GM18520 (cell line): Measurements from ENCODE around the gene TENT4A.

ENCODE experiments used
- ATAC-seq: cut with Tn5 transposase; IDR thresholded peaks from one replicate; pipeline ENCODE4 v1.9.1; 2021; ENCODE audit not compliant: unreplicated experiment

TENT4A gene

GRCh38 chr5:6717247-6717646, 4.0 kb downstream of the TENT4A start:
- ATAC-seq, result no peak

GRCh38 chr5:6717687-6718086, 4.5 kb downstream of the TENT4A start:
- no peak for ATAC-seq

GRCh38 chr5:6718161-6718681, 5.0 kb downstream of the TENT4A start:
- no peak for ATAC-seq

GRCh38 chr5:6718718-6719117, 5.5 kb downstream of the TENT4A start:
- no peak for ATAC-seq

GRCh38 chr5:6719417-6719816, 6.2 kb downstream of the TENT4A start:
- no peak for ATAC-seq

- no peak for ATAC-seq
Observed at GRCh38 chr5:6719896-6720560, 6.8 kb downstream of the TENT4A start.

- ATAC-seq, result no peak
Observed at GRCh38 chr5:6720561-6720921, 7.3 kb downstream of the TENT4A start.

GRCh38 chr5:6721442-6721841, 8.2 kb downstream of the TENT4A start:
- no peak for ATAC-seq

GRCh38 chr5:6722015-6722414, 8.8 kb downstream of the TENT4A start:
- ATAC-seq, result no peak

- no peak for ATAC-seq
Observed at GRCh38 chr5:6723122-6723815, 10.0 kb downstream of the TENT4A start.

- ATAC-seq, result no peak
Observed at GRCh38 chr5:6723816-6724300, 10.6 kb downstream of the TENT4A start.

GRCh38 chr5:6724321-6724929, 11.2 kb downstream of the TENT4A start:
- no peak for ATAC-seq

GRCh38 chr5:6725421-6725820, 12.2 kb downstream of the TENT4A start:
- ATAC-seq, result no peak

- ATAC-seq, result no peak
Observed at GRCh38 chr5:6726006-6726405, 12.8 kb downstream of the TENT4A start.

GRCh38 chr5:6727231-6727630, 14.0 kb downstream of the TENT4A start:
- no peak for ATAC-seq

GRCh38 chr5:6728011-6728794, 15.0 kb downstream of the TENT4A start:
- peak; percentile 96 for ATAC-seq

- no peak for ATAC-seq
Observed at GRCh38 chr5:6728795-6729183, 15.6 kb downstream of the TENT4A start.

GRCh38 chr5:6729386-6730310, 16.4 kb downstream of the TENT4A start:
- no peak for ATAC-seq

GRCh38 chr5:6730407-6730806, 17.2 kb downstream of the TENT4A start:
- ATAC-seq, result no peak

- ATAC-seq, result no peak
Observed at GRCh38 chr5:6730807-6731206, 17.6 kb downstream of the TENT4A start.
